ENCODE data around the gene SPEF1. TPM values are rescaled to one million over a fixed set of nuclear protein-coding genes. Genes with fewer than 3 reads are reported as not detected.

Gene SPEF1
- total and polyA plus RNA-seq, 3 donors from 2014 or later = 9.8 to 28.8 (median 12.1) TPM

DNA sequence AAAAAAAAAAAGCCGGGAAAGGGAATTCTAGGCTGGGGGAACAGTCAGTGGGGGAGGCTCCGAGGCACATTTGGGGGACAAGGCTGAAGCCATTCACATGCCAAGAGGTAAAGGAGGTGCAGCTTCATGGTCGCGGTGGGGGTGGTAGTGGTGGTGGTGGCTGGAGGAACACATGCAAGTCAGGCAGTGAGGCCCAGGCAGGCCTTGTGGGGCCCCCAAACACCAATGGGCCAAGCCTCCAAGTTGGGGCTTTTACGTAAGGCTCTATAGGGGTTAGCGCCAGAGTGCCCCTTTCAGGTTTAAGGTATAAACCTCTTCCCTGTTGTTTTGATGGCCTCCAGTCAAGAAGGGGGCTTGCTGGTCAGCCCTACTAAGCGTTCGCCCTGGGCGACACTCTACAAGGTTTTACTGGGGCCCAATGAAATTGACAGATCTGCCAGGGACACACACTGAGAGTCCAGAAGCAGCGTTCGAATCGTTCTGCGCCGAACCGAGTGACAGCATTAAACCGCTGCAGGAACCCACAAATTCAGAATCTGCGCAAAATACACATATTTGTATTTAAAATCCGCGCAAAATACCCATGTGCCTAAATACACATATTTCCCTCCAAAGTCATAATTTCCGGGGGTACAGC is 38.3 kb upstream of the SPEF1 start:
- peak overlapping the region; percentile 99 for H3K27ac ChIP-seq
- TF ChIP-seq CTCF (IDR thresholded peaks at IDR 0.05) (no peak), POLR2A (IDR thresholded peaks at IDR 0.05) (no peak)
- no peak for DNase-seq
- H3K4me1 ChIP-seq = peaks cover 22% of the 10 kb centered on the region
- peak overlapping the region; percentile 67 to 85 for H3K4me3 ChIP-seq
- no peaks in the 10 kb centered on the region for H3K36me3 ChIP-seq (ENCODE audit: low read depth, missing control alignments)
- no peaks in the 10 kb centered on the region for H3K9me3 ChIP-seq
- 43 to 60% methylated on average over 20 of the region's 20 CpGs for WGBS, 2 donors
- intact Hi-C loops (cut with DNase I; ENCODE audit: low total_unique reads) = loop anchor here (2.0 kb wide), 1 partner anchor 33 kb away; the partner anchor contains the start of gene CENPB
- no peaks in the 10 kb centered on the region for H3K27me3 ChIP-seq

GRCh38 chr20:3818155-3819151 is 37.2 kb upstream of the SPEF1 start:
- H3K4me1 ChIP-seq = peaks cover 22% of the 10 kb centered on the region
- no peaks in the 10 kb centered on the region for H3K36me3 ChIP-seq (ENCODE audit: low read depth, missing control alignments)
- H3K9me3 ChIP-seq = no peaks in the 10 kb centered on the region
- DNase-seq = peak; percentile 86
- H3K4me3 ChIP-seq = no peak overlapping the region
- 76 to 81% methylated on average over 4 to 8 of the region's 8 CpGs for WGBS, 2 donors
- TF ChIP-seq POLR2A (IDR thresholded peaks at IDR 0.05) (no peak), CTCF (IDR thresholded peaks at IDR 0.05) (peak; percentile 55 to 74 (median 57))
- H3K27ac ChIP-seq = peak overlapping the region; percentile 99
- intact Hi-C loops (cut with DNase I; ENCODE audit: low total_unique reads) = no loop called here
- no peaks in the 10 kb centered on the region for H3K27me3 ChIP-seq

DNA sequence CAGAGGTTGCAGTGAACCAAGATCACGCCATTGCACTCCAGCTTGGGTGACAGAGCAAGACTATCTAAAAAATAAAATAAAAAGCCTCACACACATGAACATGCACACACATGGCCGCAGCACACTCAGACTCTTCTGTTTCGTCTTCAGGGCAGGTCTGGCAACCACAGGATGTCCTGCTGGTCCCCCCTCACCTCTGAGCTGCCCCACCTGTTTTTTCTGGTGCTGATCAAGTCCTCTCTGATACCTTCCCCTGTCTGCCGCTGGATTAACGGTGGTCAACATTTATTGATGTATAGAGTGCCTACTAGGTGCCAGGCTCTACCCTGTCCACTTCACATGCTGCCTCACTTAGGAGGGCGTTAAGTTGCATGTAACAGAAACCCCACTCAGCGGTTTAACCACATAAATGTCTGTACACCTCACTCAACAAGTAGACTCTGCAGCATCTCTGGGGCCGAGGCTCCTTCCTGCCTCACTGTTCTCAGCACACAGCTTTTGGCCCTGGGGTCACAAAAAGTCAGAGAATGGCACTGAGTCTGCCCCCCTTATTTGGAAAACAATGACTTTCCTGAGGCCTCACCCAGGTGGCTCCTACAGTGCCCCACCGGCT is 34.6 kb upstream of the SPEF1 start:
- DNase-seq = no peak
- H3K36me3 ChIP-seq (ENCODE audit: low read depth, missing control alignments) = no peaks in the 10 kb centered on the region
- no peak overlapping the region for H3K27ac ChIP-seq
- no peaks in the 10 kb centered on the region for H3K9me3 ChIP-seq
- peaks cover 38% of the 10 kb centered on the region for H3K4me1 ChIP-seq
- 89 to 90% methylated on average over 9 of the region's 9 CpGs for WGBS, 2 donors
- intact Hi-C loops (cut with DNase I; ENCODE audit: low total_unique reads) = no loop called here
- H3K27me3 ChIP-seq = no peaks in the 10 kb centered on the region
- TF ChIP-seq POLR2A (IDR thresholded peaks at IDR 0.05) = no peak
- TF ChIP-seq CTCF (IDR thresholded peaks at IDR 0.05) = no peak
- H3K4me3 ChIP-seq = no peak overlapping the region

DNA sequence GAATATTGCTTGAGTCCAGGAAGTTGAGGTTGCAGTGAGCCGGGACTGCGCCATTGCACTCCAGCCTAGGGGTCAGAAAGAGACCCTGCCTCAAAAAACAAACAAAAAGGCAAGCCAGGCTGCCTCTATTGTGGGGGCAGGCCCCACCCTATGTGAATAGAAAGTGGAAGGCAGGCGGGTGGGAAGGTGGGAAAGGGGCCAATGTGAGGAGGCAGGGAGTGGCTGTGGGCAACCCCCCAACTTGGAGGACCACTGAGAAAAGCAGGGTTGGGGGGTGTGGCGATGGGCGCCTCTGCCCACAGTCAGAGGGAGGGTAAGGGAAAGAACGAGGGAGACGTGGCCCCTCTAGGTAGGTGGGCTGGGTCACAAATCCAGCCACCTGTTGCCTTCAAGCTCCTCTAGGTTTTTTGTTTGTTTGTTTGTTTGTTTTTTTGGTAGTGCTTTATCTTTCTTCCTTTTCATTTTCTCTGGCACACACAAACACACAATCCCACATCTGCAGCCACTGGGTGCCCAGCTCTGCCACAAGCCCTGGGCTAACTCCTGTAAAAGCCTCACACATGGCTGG is 33.8 kb upstream of the SPEF1 start:
- no peak overlapping the region for H3K27ac ChIP-seq
- H3K9me3 ChIP-seq = no peaks in the 10 kb centered on the region
- TF ChIP-seq POLR2A (IDR thresholded peaks at IDR 0.05) (no peak), CTCF (IDR thresholded peaks at IDR 0.05) (no peak)
- DNase-seq = no peak
- H3K4me1 ChIP-seq = peaks cover 42% of the 10 kb centered on the region
- no peak overlapping the region for H3K4me3 ChIP-seq
- no peaks in the 10 kb centered on the region for H3K27me3 ChIP-seq
- H3K36me3 ChIP-seq (ENCODE audit: low read depth, missing control alignments) = no peaks in the 10 kb centered on the region
- 87 to 90% methylated on average over 7 of the region's 7 CpGs for WGBS, 2 donors
- intact Hi-C loops (cut with DNase I; ENCODE audit: low total_unique reads) = no loop called here
